Ovary (tissue), 3 donors: ENCODE results near the gene EFNA5.

ENCODE experiments used
- EP300 ChIP-seq: sonication (generic); formaldehyde crosslinking; IDR thresholded peaks from one replicate; pipeline ENCODE4 v1.6.1; 2017; ENCODE audit warnings: antibody characterized with exemption
- TF ChIP-seq, protein P1 (sequence below), 3 donors: fragments of 450-650 bp in 2 of 3; fragments of 200-600 bp in 1 of 3; IDR thresholded peaks; one replicate each; pipeline versions ENCODE4 v1.5.1 to v1.8.0; 2016 to 2022; ENCODE audit warnings: antibody characterized with exemption in 3 of 3, mild to moderate bottlenecking in 1 of 3
- donor health status: DM: no; HTN: no; CAD: no.

DNA sequence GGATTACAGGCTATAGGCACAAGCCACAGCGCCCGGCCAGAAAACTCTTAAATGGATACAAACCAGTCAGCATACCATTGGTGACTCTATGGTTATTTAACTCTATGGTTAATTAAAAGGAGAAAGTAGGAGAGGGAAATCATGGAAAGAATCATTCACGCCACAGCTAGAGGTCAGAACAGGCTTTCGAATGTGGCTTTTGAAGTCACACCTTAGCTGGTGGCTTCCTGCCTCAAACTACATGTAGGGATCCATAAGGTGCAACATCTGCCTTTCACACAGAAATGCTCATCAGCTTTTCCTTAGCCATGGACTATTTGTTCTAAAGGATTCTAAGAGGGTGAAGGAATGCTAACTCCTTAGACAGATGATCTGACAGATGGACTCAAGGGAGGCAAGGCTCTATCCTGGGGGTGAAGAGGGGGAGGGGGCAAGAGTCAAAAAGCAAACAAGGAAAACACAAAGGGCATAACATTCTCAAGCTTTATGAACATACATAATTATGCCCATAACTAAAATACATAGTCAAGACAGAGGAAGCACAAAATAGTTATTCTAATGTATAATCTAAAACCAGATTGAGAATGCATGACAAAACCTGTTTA, 130.9 kb downstream of the EFNA5 start:
- TF ChIP-seq, protein P1, sequence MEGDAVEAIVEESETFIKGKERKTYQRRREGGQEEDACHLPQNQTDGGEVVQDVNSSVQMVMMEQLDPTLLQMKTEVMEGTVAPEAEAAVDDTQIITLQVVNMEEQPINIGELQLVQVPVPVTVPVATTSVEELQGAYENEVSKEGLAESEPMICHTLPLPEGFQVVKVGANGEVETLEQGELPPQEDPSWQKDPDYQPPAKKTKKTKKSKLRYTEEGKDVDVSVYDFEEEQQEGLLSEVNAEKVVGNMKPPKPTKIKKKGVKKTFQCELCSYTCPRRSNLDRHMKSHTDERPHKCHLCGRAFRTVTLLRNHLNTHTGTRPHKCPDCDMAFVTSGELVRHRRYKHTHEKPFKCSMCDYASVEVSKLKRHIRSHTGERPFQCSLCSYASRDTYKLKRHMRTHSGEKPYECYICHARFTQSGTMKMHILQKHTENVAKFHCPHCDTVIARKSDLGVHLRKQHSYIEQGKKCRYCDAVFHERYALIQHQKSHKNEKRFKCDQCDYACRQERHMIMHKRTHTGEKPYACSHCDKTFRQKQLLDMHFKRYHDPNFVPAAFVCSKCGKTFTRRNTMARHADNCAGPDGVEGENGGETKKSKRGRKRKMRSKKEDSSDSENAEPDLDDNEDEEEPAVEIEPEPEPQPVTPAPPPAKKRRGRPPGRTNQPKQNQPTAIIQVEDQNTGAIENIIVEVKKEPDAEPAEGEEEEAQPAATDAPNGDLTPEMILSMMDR (IDR thresholded peaks at IDR 0.05), result no peak
- TF ChIP-seq EP300, result no peak
